ENCODE results near the gene LYRM4. TPM values are rescaled to one million over a fixed set of nuclear protein-coding genes. Genes with fewer than 3 reads are reported as not detected.

Gene LYRM4
- total RNA-seq, 1 donor from 2014 or later = 28.5 TPM

GRCh38 chr6:5223309-5223708, 37.4 kb downstream of the LYRM4 start:
- H3K27ac ChIP-seq (replicated peaks) = peak overlapping the region; percentile 10
- H3K4me3 ChIP-seq = no peak overlapping the region
- H3K36me3 ChIP-seq = no peaks in the 10 kb centered on the region
- no peak for DNase-seq
- no peaks in the 10 kb centered on the region for H3K27me3 ChIP-seq (ENCODE audit: low read depth)
- no peaks in the 10 kb centered on the region for H3K9me3 ChIP-seq (replicated peaks)
- TF ChIP-seq, protein P1, sequence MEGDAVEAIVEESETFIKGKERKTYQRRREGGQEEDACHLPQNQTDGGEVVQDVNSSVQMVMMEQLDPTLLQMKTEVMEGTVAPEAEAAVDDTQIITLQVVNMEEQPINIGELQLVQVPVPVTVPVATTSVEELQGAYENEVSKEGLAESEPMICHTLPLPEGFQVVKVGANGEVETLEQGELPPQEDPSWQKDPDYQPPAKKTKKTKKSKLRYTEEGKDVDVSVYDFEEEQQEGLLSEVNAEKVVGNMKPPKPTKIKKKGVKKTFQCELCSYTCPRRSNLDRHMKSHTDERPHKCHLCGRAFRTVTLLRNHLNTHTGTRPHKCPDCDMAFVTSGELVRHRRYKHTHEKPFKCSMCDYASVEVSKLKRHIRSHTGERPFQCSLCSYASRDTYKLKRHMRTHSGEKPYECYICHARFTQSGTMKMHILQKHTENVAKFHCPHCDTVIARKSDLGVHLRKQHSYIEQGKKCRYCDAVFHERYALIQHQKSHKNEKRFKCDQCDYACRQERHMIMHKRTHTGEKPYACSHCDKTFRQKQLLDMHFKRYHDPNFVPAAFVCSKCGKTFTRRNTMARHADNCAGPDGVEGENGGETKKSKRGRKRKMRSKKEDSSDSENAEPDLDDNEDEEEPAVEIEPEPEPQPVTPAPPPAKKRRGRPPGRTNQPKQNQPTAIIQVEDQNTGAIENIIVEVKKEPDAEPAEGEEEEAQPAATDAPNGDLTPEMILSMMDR (IDR thresholded peaks at IDR 0.05; ENCODE audit: borderline replicate concordance) = no peak
- intact Hi-C loops (cut with micrococcal nuclease) = no loop called here
- peaks cover 17% of the 10 kb centered on the region for H3K4me1 ChIP-seq

- H3K27ac ChIP-seq (replicated peaks) = no peak overlapping the region
- H3K27me3 ChIP-seq (ENCODE audit: low read depth) = no peaks in the 10 kb centered on the region
- H3K9me3 ChIP-seq (replicated peaks) = no peaks in the 10 kb centered on the region
- intact Hi-C loops (cut with micrococcal nuclease) = no loop called here
- no peak for DNase-seq
- TF ChIP-seq, protein P1 (IDR thresholded peaks at IDR 0.05; ENCODE audit: borderline replicate concordance) = no peak
- H3K4me1 ChIP-seq = peaks cover 13% of the 10 kb centered on the region
- H3K36me3 ChIP-seq = no peaks in the 10 kb centered on the region
- no peak overlapping the region for H3K4me3 ChIP-seq
Measured at GRCh38 chr6:5220443-5220842, 40.3 kb downstream of the LYRM4 start.

GRCh38 chr6:5219011-5219691, 41.6 kb downstream of the LYRM4 start:
- Histone ChIP-seq H3K4me1 (peaks cover 23% of the 10 kb centered on the region), H3K36me3 (no peaks in the 10 kb centered on the region), H3K9me3 (replicated peaks) (no peaks in the 10 kb centered on the region), H3K4me3 (no peak overlapping the region), H3K27me3 (ENCODE audit: low read depth) (no peaks in the 10 kb centered on the region), H3K27ac (replicated peaks) (no peak overlapping the region)
- intact Hi-C loops (cut with micrococcal nuclease) = no loop called here
- DNase-seq = no peak
- TF ChIP-seq, protein P1 (IDR thresholded peaks at IDR 0.05; ENCODE audit: borderline replicate concordance) = no peak

DNA sequence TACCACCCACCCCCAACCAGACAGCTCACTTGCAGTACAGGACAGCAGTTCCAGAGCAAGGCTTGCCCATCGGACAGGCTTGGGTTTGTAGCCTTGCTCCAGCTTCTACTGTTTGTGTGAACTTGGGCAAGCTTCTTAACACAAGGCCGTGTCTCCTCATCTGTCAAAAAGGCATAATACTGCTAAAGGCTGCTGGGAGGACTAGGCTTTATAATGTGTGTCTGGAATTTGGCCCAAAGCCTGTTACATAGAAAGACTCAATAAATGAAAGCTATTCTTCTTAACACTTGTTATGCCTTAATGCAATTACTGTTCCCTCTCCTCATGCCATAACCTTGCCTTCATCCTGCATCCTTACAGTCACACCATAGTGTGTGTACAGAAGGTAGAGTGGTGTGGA, 43.4 kb downstream of the LYRM4 start:
- Histone ChIP-seq H3K27me3 (ENCODE audit: low read depth) (no peaks in the 10 kb centered on the region), H3K4me1 (peaks cover 36% of the 10 kb centered on the region), H3K4me3 (no peak overlapping the region), H3K36me3 (no peaks in the 10 kb centered on the region), H3K9me3 (replicated peaks) (no peaks in the 10 kb centered on the region), H3K27ac (replicated peaks) (no peak overlapping the region)
- TF ChIP-seq, protein P1 (IDR thresholded peaks at IDR 0.05; ENCODE audit: borderline replicate concordance) = no peak
- intact Hi-C loops (cut with micrococcal nuclease) = no loop called here
- no peak for DNase-seq

GRCh38 chr6:5215799-5216198, 45.0 kb downstream of the LYRM4 start:
- intact Hi-C loops (cut with micrococcal nuclease) = no loop called here

More at GRCh38 chr6:5215799-5216198, 45.0 kb downstream of the LYRM4 start:
- H3K27me3 ChIP-seq (ENCODE audit: low read depth) = no peaks in the 10 kb centered on the region
- H3K4me1 ChIP-seq = peaks cover 45% of the 10 kb centered on the region
- no peaks in the 10 kb centered on the region for H3K9me3 ChIP-seq (replicated peaks)
- no peak for DNase-seq
- H3K4me3 ChIP-seq = no peak overlapping the region
- no peak overlapping the region for H3K27ac ChIP-seq (replicated peaks)
- TF ChIP-seq, protein P1 (IDR thresholded peaks at IDR 0.05; ENCODE audit: borderline replicate concordance) = no peak
- H3K36me3 ChIP-seq = no peaks in the 10 kb centered on the region

Measured in left ventricle myocardium inferior (tissue), 1 donor.